ENCODE data around the gene RAB1A.

RAB1A gene

DNA sequence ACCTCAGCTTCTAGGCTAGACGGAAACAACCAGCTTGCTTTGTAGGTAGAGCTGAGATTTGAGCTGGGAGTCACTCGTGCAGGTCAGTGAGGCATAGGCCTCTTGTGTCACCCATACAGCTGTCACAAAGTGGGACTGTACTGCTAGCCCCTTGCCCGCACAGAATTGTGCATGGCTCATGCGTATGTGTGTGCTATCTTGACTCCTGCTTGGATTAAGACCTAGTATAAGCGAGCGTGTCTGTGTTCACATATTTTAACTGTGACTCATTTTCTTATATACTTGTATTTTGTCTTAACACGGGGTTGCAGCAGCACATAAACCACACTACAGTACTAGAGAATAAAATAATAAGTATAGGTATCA lies 53.6 kb downstream of the RAB1A start:
- Histone ChIP-seq H3K36me3 (ENCODE audit: control insufficient read depth, low read length) (peaks cover 54% of the 10 kb centered on the region), H3K79me2 (ENCODE audit: control insufficient read depth, low read length) (no peaks in the 10 kb centered on the region), H3K9me2 (replicated peaks; ENCODE audit: control insufficient read depth, low read length) (no peaks in the 10 kb centered on the region), H3K4me3 (ENCODE audit: low read length) (no peak overlapping the region), H3K4me2 (ENCODE audit: low read length) (no peak overlapping the region), H4K20me1 (ENCODE audit: control insufficient read depth, insufficient read depth, low read depth, low read length) (no peaks in the 10 kb centered on the region), H3K27ac (ENCODE audit: low read depth, low read length) (no peak overlapping the region), H3K4me1 (ENCODE audit: control insufficient read depth, low read length) (peaks cover 23% of the 10 kb centered on the region), H3K27me3 (ENCODE audit: control insufficient read depth, low read length) (no peaks in the 10 kb centered on the region), H3K9me3 (ENCODE audit: control insufficient read depth, insufficient read depth, low read length) (no peaks in the 10 kb centered on the region), H3F3A (ENCODE audit: control insufficient read depth, insufficient read depth) (0 out of 2 replicates have a peak, but pooled peaks cover 3% of the 10 kb centered on the region)
- TF ChIP-seq, protein P1, sequence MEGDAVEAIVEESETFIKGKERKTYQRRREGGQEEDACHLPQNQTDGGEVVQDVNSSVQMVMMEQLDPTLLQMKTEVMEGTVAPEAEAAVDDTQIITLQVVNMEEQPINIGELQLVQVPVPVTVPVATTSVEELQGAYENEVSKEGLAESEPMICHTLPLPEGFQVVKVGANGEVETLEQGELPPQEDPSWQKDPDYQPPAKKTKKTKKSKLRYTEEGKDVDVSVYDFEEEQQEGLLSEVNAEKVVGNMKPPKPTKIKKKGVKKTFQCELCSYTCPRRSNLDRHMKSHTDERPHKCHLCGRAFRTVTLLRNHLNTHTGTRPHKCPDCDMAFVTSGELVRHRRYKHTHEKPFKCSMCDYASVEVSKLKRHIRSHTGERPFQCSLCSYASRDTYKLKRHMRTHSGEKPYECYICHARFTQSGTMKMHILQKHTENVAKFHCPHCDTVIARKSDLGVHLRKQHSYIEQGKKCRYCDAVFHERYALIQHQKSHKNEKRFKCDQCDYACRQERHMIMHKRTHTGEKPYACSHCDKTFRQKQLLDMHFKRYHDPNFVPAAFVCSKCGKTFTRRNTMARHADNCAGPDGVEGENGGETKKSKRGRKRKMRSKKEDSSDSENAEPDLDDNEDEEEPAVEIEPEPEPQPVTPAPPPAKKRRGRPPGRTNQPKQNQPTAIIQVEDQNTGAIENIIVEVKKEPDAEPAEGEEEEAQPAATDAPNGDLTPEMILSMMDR (IDR thresholded peaks at IDR 0.05; ENCODE audit: low read depth, low read length, poor library complexity, severe bottlenecking): no peak
- TF ChIP-seq EZH2phosphoT487 (IDR thresholded peaks at IDR 0.05; ENCODE audit: borderline replicate concordance, low read length): no peak

DNA sequence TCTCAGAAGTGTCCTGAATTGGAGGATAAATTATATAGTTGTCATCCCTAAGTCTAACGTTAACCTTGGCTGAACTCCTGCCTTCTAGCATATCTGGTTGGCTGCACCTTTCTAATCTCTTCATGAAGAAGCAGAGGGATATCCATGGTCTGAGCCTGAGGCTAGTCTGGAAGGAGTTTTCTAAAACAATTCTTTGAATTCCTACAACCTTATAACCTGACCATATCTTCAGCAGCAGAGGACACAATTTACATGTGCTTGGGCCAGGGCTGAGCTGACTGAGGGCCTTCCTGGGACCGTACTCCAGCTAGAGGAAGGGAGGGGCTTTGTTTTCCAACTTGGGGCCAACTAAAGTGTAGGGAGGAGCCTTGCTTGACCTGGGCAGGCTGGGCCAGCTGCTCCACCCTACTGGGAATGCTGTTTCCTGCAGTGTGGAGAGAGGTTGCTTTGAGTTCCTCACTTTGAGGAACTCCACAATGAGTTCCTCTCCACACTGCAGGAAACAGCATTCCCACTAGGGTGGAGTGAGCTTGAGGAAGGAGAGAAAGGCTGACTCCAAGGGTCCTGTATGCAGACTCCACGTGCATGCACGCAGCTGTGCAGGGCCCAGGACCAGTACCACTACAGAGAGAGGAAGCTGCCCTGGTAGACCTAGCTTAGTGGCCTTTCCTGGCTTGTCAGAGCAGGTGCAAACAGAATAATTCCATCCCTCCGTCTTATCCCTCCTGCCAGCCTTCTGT lies 54.1 kb downstream of the RAB1A start:
- H3K27me3 ChIP-seq (ENCODE audit: control insufficient read depth, low read length): no peaks in the 10 kb centered on the region
- H3K4me2 ChIP-seq (ENCODE audit: low read length): no peak overlapping the region
- H3F3A ChIP-seq (ENCODE audit: control insufficient read depth, insufficient read depth): 0 out of 2 replicates have a peak, but pooled peaks cover 3% of the 10 kb centered on the region
- H3K27ac ChIP-seq (ENCODE audit: low read depth, low read length): no peak overlapping the region
- no peaks in the 10 kb centered on the region for H3K9me2 ChIP-seq (replicated peaks; ENCODE audit: control insufficient read depth, low read length)
- TF ChIP-seq, protein P1 (IDR thresholded peaks at IDR 0.05; ENCODE audit: low read depth, low read length, poor library complexity, severe bottlenecking): no peak
- TF ChIP-seq EZH2phosphoT487 (IDR thresholded peaks at IDR 0.05; ENCODE audit: borderline replicate concordance, low read length): no peak
- H3K79me2 ChIP-seq (ENCODE audit: control insufficient read depth, low read length): no peaks in the 10 kb centered on the region
- no peaks in the 10 kb centered on the region for H4K20me1 ChIP-seq (ENCODE audit: control insufficient read depth, insufficient read depth, low read depth, low read length)
- H3K36me3 ChIP-seq (ENCODE audit: control insufficient read depth, low read length): peaks cover 58% of the 10 kb centered on the region
- H3K4me3 ChIP-seq (ENCODE audit: low read length): no peak overlapping the region
- H3K4me1 ChIP-seq (ENCODE audit: control insufficient read depth, low read length): peaks cover 22% of the 10 kb centered on the region
- no peaks in the 10 kb centered on the region for H3K9me3 ChIP-seq (ENCODE audit: control insufficient read depth, insufficient read depth, low read length)

DNA sequence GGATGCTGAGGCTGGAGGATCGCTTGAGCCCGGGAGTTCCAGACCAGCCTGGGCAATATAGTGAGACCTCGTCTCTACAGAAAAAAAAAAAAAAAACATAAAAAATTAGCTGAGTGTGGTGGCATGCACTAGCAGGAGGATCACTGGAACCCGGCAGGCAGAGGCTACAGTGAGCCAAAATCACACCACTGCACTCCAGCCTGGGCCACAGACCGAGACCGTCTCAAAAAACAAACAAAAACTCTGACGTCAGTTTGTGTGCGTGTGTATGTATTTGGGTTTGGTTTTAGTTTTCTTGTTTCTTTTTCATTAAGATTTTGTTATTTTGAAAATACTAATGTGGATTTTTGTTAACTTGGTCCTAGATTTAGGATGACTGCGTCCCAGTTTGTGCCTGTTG lies 54.7 kb downstream of the RAB1A start:
- 0 out of 2 replicates have a peak, but pooled peaks cover 3% of the 10 kb centered on the region for H3F3A ChIP-seq (ENCODE audit: control insufficient read depth, insufficient read depth)
- TF ChIP-seq, protein P1 (IDR thresholded peaks at IDR 0.05; ENCODE audit: low read depth, low read length, poor library complexity, severe bottlenecking): no peak
- TF ChIP-seq EZH2phosphoT487 (IDR thresholded peaks at IDR 0.05; ENCODE audit: borderline replicate concordance, low read length): no peak
- H3K4me2 ChIP-seq (ENCODE audit: low read length): no peak overlapping the region
- H3K27me3 ChIP-seq (ENCODE audit: control insufficient read depth, low read length): no peaks in the 10 kb centered on the region
- H4K20me1 ChIP-seq (ENCODE audit: control insufficient read depth, insufficient read depth, low read depth, low read length): no peaks in the 10 kb centered on the region
- peaks cover 28% of the 10 kb centered on the region for H3K4me1 ChIP-seq (ENCODE audit: control insufficient read depth, low read length)
- no peaks in the 10 kb centered on the region for H3K9me3 ChIP-seq (ENCODE audit: control insufficient read depth, insufficient read depth, low read length)
- H3K9me2 ChIP-seq (replicated peaks; ENCODE audit: control insufficient read depth, low read length): no peaks in the 10 kb centered on the region
- H3K79me2 ChIP-seq (ENCODE audit: control insufficient read depth, low read length): no peaks in the 10 kb centered on the region
- no peak overlapping the region for H3K27ac ChIP-seq (ENCODE audit: low read depth, low read length)
- no peak overlapping the region for H3K4me3 ChIP-seq (ENCODE audit: low read length)
- H3K36me3 ChIP-seq (ENCODE audit: control insufficient read depth, low read length): peaks cover 62% of the 10 kb centered on the region

Measured in DOHH2 (cell line).